Measurements from ENCODE around the gene TEDC2.

TEDC2 gene

GRCh38 chr16:2495041-2495440 lies 35.1 kb downstream of the TEDC2 start:
- DNase-seq (ENCODE audit: low spot score): no peak

GRCh38 chr16:2496223-2497115 lies 36.6 kb downstream of the TEDC2 start:
- DNase-seq (ENCODE audit: low spot score): no peak

GRCh38 chr16:2497116-2497630 lies 37.3 kb downstream of the TEDC2 start:
- no peak for DNase-seq (ENCODE audit: low spot score)

- DNase-seq (ENCODE audit: low spot score): no peak
Observed at GRCh38 chr16:2497695-2498484, 38.0 kb downstream of the TEDC2 start.

GRCh38 chr16:2498531-2499253 lies 38.8 kb downstream of the TEDC2 start:
- no peak for DNase-seq (ENCODE audit: low spot score)

- no peak for DNase-seq (ENCODE audit: low spot score)
Observed at GRCh38 chr16:2499454-2499853, 39.5 kb downstream of the TEDC2 start.

GRCh38 chr16:2499890-2500429 lies 40.1 kb downstream of the TEDC2 start:
- no peak for DNase-seq (ENCODE audit: low spot score)

- DNase-seq (ENCODE audit: low spot score): no peak
Observed at GRCh38 chr16:2500430-2500917, 40.6 kb downstream of the TEDC2 start.

- DNase-seq (ENCODE audit: low spot score): peak; percentile 93
Observed at GRCh38 chr16:2500918-2501750, 41.2 kb downstream of the TEDC2 start.

- no peak for DNase-seq (ENCODE audit: low spot score)
Observed at GRCh38 chr16:2501946-2502895, 42.3 kb downstream of the TEDC2 start.

- no peak for DNase-seq (ENCODE audit: low spot score)
Observed at GRCh38 chr16:2505695-2506094, 45.8 kb downstream of the TEDC2 start.

- no peak for DNase-seq (ENCODE audit: low spot score)
Observed at GRCh38 chr16:2507052-2507659, 47.2 kb downstream of the TEDC2 start.

GRCh38 chr16:2507665-2508064 lies 47.8 kb downstream of the TEDC2 start:
- no peak for DNase-seq (ENCODE audit: low spot score)

GRCh38 chr16:2508722-2509400 lies 49.0 kb downstream of the TEDC2 start:
- no peak for DNase-seq (ENCODE audit: low spot score)

GRCh38 chr16:2511128-2511800 lies 51.4 kb downstream of the TEDC2 start:
- DNase-seq (ENCODE audit: low spot score): no peak

GRCh38 chr16:2511996-2512734 lies 52.3 kb downstream of the TEDC2 start:
- no peak for DNase-seq (ENCODE audit: low spot score)

- DNase-seq (ENCODE audit: low spot score): no peak
Observed at GRCh38 chr16:2512735-2513404, 53.0 kb downstream of the TEDC2 start.

Data from left forelimb (tissue), 1 donor.